IPS-18a (cell line): ENCODE measurements around the gene LRP8.

Experiments used
- H3K27ac ChIP-seq: one replicate; pipeline ENCODE4 v1.5.1; 2013; ENCODE audit warnings: low read length
- H3K27me3 ChIP-seq: one replicate; pipeline ENCODE4 v1.6.1; 2013; ENCODE audit warnings: mild to moderate bottlenecking, low read length; ENCODE audit not compliant: control insufficient read depth, insufficient read depth
- H3K36me3 ChIP-seq: one replicate; pipeline ENCODE4 v1.6.1; 2013; ENCODE audit warnings: low read depth, low read length; ENCODE audit not compliant: control insufficient read depth
- H3K4me1 ChIP-seq: one replicate; pipeline ENCODE4 v1.6.1; 2013; ENCODE audit warnings: low read depth, low read length; ENCODE audit not compliant: control insufficient read depth
- H3K4me3 ChIP-seq: one replicate; pipeline ENCODE4 v1.5.1; 2013; ENCODE audit warnings: low read length
- H3K9ac ChIP-seq: one replicate; pipeline ENCODE4 v1.6.1; 2013; ENCODE audit warnings: mild to moderate bottlenecking, low read length, moderate library complexity
- H3K9me3 ChIP-seq: one replicate; pipeline ENCODE4 v1.6.1; 2013; ENCODE audit warnings: low read depth, low read length; ENCODE audit not compliant: control insufficient read depth

Gene LRP8

GRCh38 chr1:53258216-53258615 is 69.7 kb downstream of the LRP8 start:
- no peak overlapping the region for H3K9ac ChIP-seq
- H3K27ac ChIP-seq, result no peak overlapping the region
- H3K27me3 ChIP-seq, result no peaks in the 10 kb centered on the region
- no peaks in the 10 kb centered on the region for H3K4me1 ChIP-seq
- no peak overlapping the region for H3K4me3 ChIP-seq
- peaks cover 98% of the 10 kb centered on the region for H3K36me3 ChIP-seq
- H3K9me3 ChIP-seq, result no peaks in the 10 kb centered on the region

- H3K4me3 ChIP-seq, result no peak overlapping the region
- H3K27ac ChIP-seq, result no peak overlapping the region
- no peaks in the 10 kb centered on the region for H3K27me3 ChIP-seq
- H3K4me1 ChIP-seq, result no peaks in the 10 kb centered on the region
- H3K9ac ChIP-seq, result no peak overlapping the region
- H3K9me3 ChIP-seq, result no peaks in the 10 kb centered on the region
- peaks cover 95% of the 10 kb centered on the region for H3K36me3 ChIP-seq
Measured at GRCh38 chr1:53257454-53258081, 70.3 kb downstream of the LRP8 start.

GRCh38 chr1:53256511-53257453 is 71.1 kb downstream of the LRP8 start:
- Histone ChIP-seq H3K4me3 (no peak overlapping the region), H3K4me1 (no peaks in the 10 kb centered on the region), H3K36me3 (peaks cover 89% of the 10 kb centered on the region), H3K9ac (no peak overlapping the region), H3K27ac (no peak overlapping the region), H3K9me3 (no peaks in the 10 kb centered on the region), H3K27me3 (no peaks in the 10 kb centered on the region)

GRCh38 chr1:53255031-53255430 is 72.8 kb downstream of the LRP8 start:
- no peaks in the 10 kb centered on the region for H3K9me3 ChIP-seq
- no peak overlapping the region for H3K4me3 ChIP-seq
- no peak overlapping the region for H3K9ac ChIP-seq
- no peak overlapping the region for H3K27ac ChIP-seq
- H3K4me1 ChIP-seq, result no peaks in the 10 kb centered on the region
- H3K27me3 ChIP-seq, result no peaks in the 10 kb centered on the region
- H3K36me3 ChIP-seq, result peaks cover 88% of the 10 kb centered on the region

GRCh38 chr1:53254011-53254640 is 73.7 kb downstream of the LRP8 start:
- Histone ChIP-seq H3K4me3 (no peak overlapping the region), H3K36me3 (peaks cover 88% of the 10 kb centered on the region), H3K9me3 (no peaks in the 10 kb centered on the region), H3K4me1 (no peaks in the 10 kb centered on the region), H3K27me3 (no peaks in the 10 kb centered on the region), H3K9ac (no peak overlapping the region), H3K27ac (no peak overlapping the region)

- H3K4me1 ChIP-seq, result no peaks in the 10 kb centered on the region
- no peak overlapping the region for H3K27ac ChIP-seq
- H3K9ac ChIP-seq, result no peak overlapping the region
- no peaks in the 10 kb centered on the region for H3K9me3 ChIP-seq
- H3K4me3 ChIP-seq, result no peak overlapping the region
- H3K27me3 ChIP-seq, result no peaks in the 10 kb centered on the region
- H3K36me3 ChIP-seq, result peaks cover 89% of the 10 kb centered on the region
Measured at GRCh38 chr1:53250325-53250724, 77.5 kb downstream of the LRP8 start.

GRCh38 chr1:53249706-53250105 is 78.2 kb downstream of the LRP8 start:
- Histone ChIP-seq H3K27ac (no peak overlapping the region), H3K9me3 (no peaks in the 10 kb centered on the region), H3K4me1 (no peaks in the 10 kb centered on the region), H3K36me3 (peaks cover 89% of the 10 kb centered on the region), H3K9ac (no peak overlapping the region), H3K27me3 (no peaks in the 10 kb centered on the region), H3K4me3 (no peak overlapping the region)

GRCh38 chr1:53246261-53247134 is 81.4 kb downstream of the LRP8 start:
- Histone ChIP-seq H3K36me3 (peaks cover 68% of the 10 kb centered on the region), H3K4me1 (no peaks in the 10 kb centered on the region), H3K9me3 (no peaks in the 10 kb centered on the region), H3K27ac (no peak overlapping the region), H3K9ac (no peak overlapping the region), H3K27me3 (no peaks in the 10 kb centered on the region), H3K4me3 (no peak overlapping the region)

- H3K36me3 ChIP-seq, result peaks cover 44% of the 10 kb centered on the region
- H3K27me3 ChIP-seq, result no peaks in the 10 kb centered on the region
- no peaks in the 10 kb centered on the region for H3K4me1 ChIP-seq
- no peak overlapping the region for H3K4me3 ChIP-seq
- no peak overlapping the region for H3K9ac ChIP-seq
- no peak overlapping the region for H3K27ac ChIP-seq
- H3K9me3 ChIP-seq, result no peaks in the 10 kb centered on the region
Measured at GRCh38 chr1:53244141-53244540, 83.7 kb downstream of the LRP8 start.

GRCh38 chr1:53242381-53242780 is 85.5 kb downstream of the LRP8 start:
- H3K9me3 ChIP-seq, result no peaks in the 10 kb centered on the region
- no peak overlapping the region for H3K27ac ChIP-seq
- H3K4me1 ChIP-seq, result no peaks in the 10 kb centered on the region
- no peaks in the 10 kb centered on the region for H3K27me3 ChIP-seq
- peaks cover 27% of the 10 kb centered on the region for H3K36me3 ChIP-seq
- no peak overlapping the region for H3K4me3 ChIP-seq
- no peak overlapping the region for H3K9ac ChIP-seq

- Histone ChIP-seq H3K4me1 (no peaks in the 10 kb centered on the region), H3K36me3 (peaks cover 21% of the 10 kb centered on the region), H3K9ac (no peak overlapping the region), H3K27me3 (no peaks in the 10 kb centered on the region), H3K27ac (no peak overlapping the region), H3K4me3 (no peak overlapping the region), H3K9me3 (no peaks in the 10 kb centered on the region)
Measured at GRCh38 chr1:53241828-53242227, 86.0 kb downstream of the LRP8 start.
